GM19023 (cell line): ENCODE results near the gene MCRS1.

Source experiments
- ATAC-seq: cut with Tn5 transposase; IDR thresholded peaks from one replicate; pipeline ENCODE4 v1.9.1; 2021; ENCODE audit warnings: mild to moderate bottlenecking, moderate library complexity; ENCODE audit not compliant: unreplicated experiment

Gene MCRS1

GRCh38 chr12:49582850-49583249, 14.9 kb upstream of the MCRS1 start:
- ATAC-seq: no peak

GRCh38 chr12:49582201-49582600, 14.3 kb upstream of the MCRS1 start:
- ATAC-seq: no peak

- no peak for ATAC-seq
Measured at GRCh38 chr12:49580572-49581535, 12.9 kb upstream of the MCRS1 start.

GRCh38 chr12:49578471-49579112, 10.7 kb upstream of the MCRS1 start:
- no peak for ATAC-seq

GRCh38 chr12:49577589-49578315, 9.8 kb upstream of the MCRS1 start:
- ATAC-seq: no peak

GRCh38 chr12:49568442-49569162, 660 bp upstream of the MCRS1 start:
- ATAC-seq: peak; percentile 27

GRCh38 chr12:49567302-49567610, 686 bp downstream of the MCRS1 start:
- ATAC-seq: no peak

GRCh38 chr12:49566361-49566760, 1.6 kb downstream of the MCRS1 start:
- no peak for ATAC-seq

- ATAC-seq: no peak
Measured at GRCh38 chr12:49565406-49566265, 2.3 kb downstream of the MCRS1 start.

- no peak for ATAC-seq
Measured at GRCh38 chr12:49564686-49565405, 3.1 kb downstream of the MCRS1 start.

GRCh38 chr12:49563951-49564685, 3.8 kb downstream of the MCRS1 start:
- ATAC-seq: no peak

- ATAC-seq: no peak
Measured at GRCh38 chr12:49562831-49563230, 5.1 kb downstream of the MCRS1 start.

GRCh38 chr12:49562233-49562632, 5.7 kb downstream of the MCRS1 start:
- ATAC-seq: no peak

GRCh38 chr12:49560695-49561094, 7.2 kb downstream of the MCRS1 start:
- ATAC-seq: no peak

GRCh38 chr12:49559011-49559675, 8.8 kb downstream of the MCRS1 start:
- no peak for ATAC-seq

- no peak for ATAC-seq
Measured at GRCh38 chr12:49558526-49558925, 9.4 kb downstream of the MCRS1 start.

- ATAC-seq: no peak
Measured at GRCh38 chr12:49557917-49558215, 10.1 kb downstream of the MCRS1 start.

GRCh38 chr12:49557187-49557916, 10.6 kb downstream of the MCRS1 start:
- no peak for ATAC-seq
